ENCODE data around the gene NAA80. TPM values are rescaled to one million over a fixed set of nuclear protein-coding genes. Genes with fewer than 3 reads are reported as not detected.
"Not testable (repeated sequence)": the region's sequence is repeated elsewhere in the genome, so short reads cannot be mapped to it uniquely, and the experiment has no call there.

NAA80 gene
- total RNA-seq, 1 experiment from 2014 or later: 25.2 TPM

DNA sequence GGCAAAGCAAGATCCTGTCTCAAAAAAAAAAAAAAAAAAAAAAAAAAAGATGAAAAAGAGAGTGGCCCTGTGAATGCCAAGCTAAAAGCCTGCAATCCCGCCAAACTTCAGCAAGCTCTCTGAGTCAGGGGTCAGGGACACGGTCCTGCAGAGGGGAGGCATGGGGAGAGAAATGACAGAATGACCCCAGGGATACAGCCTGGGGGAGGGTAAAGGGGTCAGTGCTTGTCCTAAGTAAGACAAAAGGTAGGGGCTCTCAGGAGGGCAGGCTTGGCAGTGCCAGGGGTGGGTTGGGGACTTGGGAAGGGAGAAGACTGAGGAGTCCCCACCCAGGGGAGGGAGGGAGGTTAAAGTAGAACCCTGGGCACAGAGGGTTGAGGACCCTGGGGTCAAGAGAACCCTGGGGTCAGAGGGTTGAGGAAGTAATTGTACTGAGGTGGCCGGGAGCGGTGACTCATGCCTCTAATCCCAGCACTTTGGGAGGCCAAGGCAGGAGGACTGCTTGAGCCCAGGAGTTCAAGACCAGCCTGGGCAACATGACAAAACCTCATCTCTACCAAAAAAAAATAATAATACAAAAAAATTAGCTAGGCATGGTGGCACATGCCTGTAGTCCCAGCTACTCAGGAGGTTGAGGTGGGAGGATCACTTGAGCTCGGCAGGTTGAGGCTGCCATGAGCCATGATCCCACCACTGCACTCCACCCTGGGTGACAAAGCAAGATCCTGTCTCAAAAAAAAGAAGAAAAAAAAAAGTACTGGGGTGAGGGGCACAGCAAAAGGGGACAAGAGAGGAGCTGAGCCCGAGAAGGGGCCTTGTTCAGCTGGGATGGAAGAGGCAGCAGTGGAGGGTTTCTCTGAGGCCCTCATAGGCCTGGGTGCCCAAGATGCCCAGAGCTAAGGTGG is 35.5 kb downstream of the NAA80 start:
- BruUV-seq (replicated peaks): TSS peak; percentile 29
- Histone ChIP-seq H3K27ac (peak overlapping the region; percentile 86), H3K9me2 (ENCODE audit: insufficient read depth) (no peaks in the 10 kb centered on the region), H3K4me3 (no peak overlapping the region), H4K20me1 (ENCODE audit: insufficient read depth) (no peaks in the 10 kb centered on the region), H2AFZ (no peak overlapping the region), H3K27me3 (ENCODE audit: insufficient read depth, low read depth) (no peaks in the 10 kb centered on the region), H3K36me3 (ENCODE audit: low read depth) (no peaks in the 10 kb centered on the region), H3K9me3 (ENCODE audit: insufficient read depth, low read depth) (no peaks in the 10 kb centered on the region), H3K79me2 (ENCODE audit: low read depth) (no peaks in the 10 kb centered on the region), H3K4me1 (replicated peaks; ENCODE audit: insufficient read depth) (peaks cover 42% of the 10 kb centered on the region), H3F3A (ENCODE audit: insufficient read depth, low read depth) (peaks cover 28% of the 10 kb centered on the region; the same call in 1 of the 2 replicates), H3K4me2 (peak overlapping the region; percentile 59)
- POLR2A ChIA-PET (ENCODE audit: unreplicated experiment): interaction anchor here (0.6 to 1.2 kb wide), 5 partner anchors 8 to 334 kb away, joined by 3 to 6 read pairs (median 3); partner anchors contain the start of genes HYAL3, MON1A and NAA80
- intact Hi-C loops (cut with micrococcal nuclease; ENCODE audit: unreplicated experiment): loop anchor here (2.0 to 5.0 kb wide), 5 partner anchors 27 to 341 kb away; partner anchors contain the start of genes GNAI2, HYAL3 and NAA80
- DNase-seq: no peak
- CTCF ChIA-PET: interaction anchor here (0.6 to 1.2 kb wide), 4 partner anchors 15 to 60 kb away, joined by 3 to 10 read pairs (median 6); partner anchors contain the start of gene IFRD2
- TF ChIP-seq CTCF (conservative IDR thresholded peaks at IDR 0.05) (no peak), EZH2 (IDR thresholded peaks at IDR 0.05; ENCODE audit: low read depth) (no peak)

- CTCF ChIA-PET: interaction anchor here (0.6 to 1.2 kb wide), 2 partner anchors 15 to 59 kb away, joined by 5 to 13 read pairs; no protein-coding TSS in a partner anchor
- Histone ChIP-seq H3K4me1 (replicated peaks; ENCODE audit: insufficient read depth) (peaks cover 36% of the 10 kb centered on the region), H3K27ac (no peak overlapping the region), H3K4me3 (no peak overlapping the region), H3K27me3 (ENCODE audit: insufficient read depth, low read depth) (no peaks in the 10 kb centered on the region), H2AFZ (no peak overlapping the region), H3K9me3 (ENCODE audit: insufficient read depth, low read depth) (no peaks in the 10 kb centered on the region), H3F3A (ENCODE audit: insufficient read depth, low read depth) (peaks cover 23% of the 10 kb centered on the region; the same call in 1 of the 2 replicates), H3K4me2 (no peak overlapping the region), H3K79me2 (ENCODE audit: low read depth) (no peaks in the 10 kb centered on the region), H3K9me2 (ENCODE audit: insufficient read depth) (no peaks in the 10 kb centered on the region), H3K36me3 (ENCODE audit: low read depth) (no peaks in the 10 kb centered on the region), H4K20me1 (ENCODE audit: insufficient read depth) (no peaks in the 10 kb centered on the region)
- TF ChIP-seq CTCF (conservative IDR thresholded peaks at IDR 0.05): no peak
- TF ChIP-seq EZH2 (IDR thresholded peaks at IDR 0.05; ENCODE audit: low read depth): no peak
- intact Hi-C loops (cut with micrococcal nuclease; ENCODE audit: unreplicated experiment): loop anchor here (5.0 kb wide), 1 partner anchor 290 kb away; no protein-coding TSS in a partner anchor
- POLR2A ChIA-PET (ENCODE audit: unreplicated experiment): no interaction called here
- BruUV-seq (replicated peaks): no TSS peak
- DNase-seq: no peak
Observed at GRCh38 chr3:50262778-50263177, 36.4 kb downstream of the NAA80 start.

GRCh38 chr3:50262200-50262599 is 37.0 kb downstream of the NAA80 start:
- H2AFZ ChIP-seq; H3K27me3 ChIP-seq (ENCODE audit: insufficient read depth, low read depth); H3K79me2 ChIP-seq (ENCODE audit: low read depth); H3K4me2 ChIP-seq; H4K20me1 ChIP-seq (ENCODE audit: insufficient read depth); H3K27ac ChIP-seq; H3K9me3 ChIP-seq (ENCODE audit: insufficient read depth, low read depth); H3K36me3 ChIP-seq (ENCODE audit: low read depth); H3K4me3 ChIP-seq; POLR2A ChIA-PET (ENCODE audit: unreplicated experiment); BruUV-seq (replicated peaks); DNase-seq; H3K9me2 ChIP-seq (ENCODE audit: insufficient read depth); CTCF ChIA-PET: not testable (repeated sequence)
- Histone ChIP-seq H3F3A (ENCODE audit: insufficient read depth, low read depth) (peaks cover 23% of the 10 kb centered on the region; the same call in 1 of the 2 replicates), H3K4me1 (replicated peaks; ENCODE audit: insufficient read depth) (peaks cover 36% of the 10 kb centered on the region)
- intact Hi-C loops (cut with micrococcal nuclease; ENCODE audit: unreplicated experiment): loop anchor here (5.0 kb wide), 1 partner anchor 290 kb away; no protein-coding TSS in a partner anchor

Measured in PC-9 (cell line).